AG04449 (cell line): ENCODE data around the gene DNAJC22.
"Not testable (repeated sequence)": the region's sequence is repeated elsewhere in the genome, so short reads cannot be mapped to it uniquely, and the experiment has no call there.

ENCODE experiments used
- CTCF ChIA-PET: fragments of 350-600 bp; formaldehyde crosslinking; extraction: SDS; loops from one replicate; lab custom pipeline; 2021; ENCODE audit warnings: antibody characterized with exemption; lab: Yijun Ruan, JAX
- POLR2A ChIA-PET: fragments of 400-600, 350-600 bp; formaldehyde crosslinking; extraction: SDS; loops from one replicate; lab custom pipeline; 2020; ENCODE audit warnings: antibody characterized with exemption, inconsistent platforms; lab: Yijun Ruan, JAX
- DNase-seq: peaks from one replicate; pipeline ENCODE4 v3.0.0-alpha.2; 2010; ENCODE audit warnings: low read depth, low spot score
- H3K4me3 ChIP-seq: 2 replicates; pipeline ENCODE4 v1.5.1; 2011; ENCODE audit warnings: low read depth, mild to moderate bottlenecking, control low read depth, low read length
- CTCF ChIP-seq: IDR thresholded peaks from one replicate; pipeline ENCODE4 v1.5.1; 2011; ENCODE audit warnings: mild to moderate bottlenecking, moderate library complexity, low read length, control low read depth, inconsistent platforms; ENCODE audit not compliant: insufficient read depth; ENCODE audit errors: missing control alignments

Gene DNAJC22

DNA sequence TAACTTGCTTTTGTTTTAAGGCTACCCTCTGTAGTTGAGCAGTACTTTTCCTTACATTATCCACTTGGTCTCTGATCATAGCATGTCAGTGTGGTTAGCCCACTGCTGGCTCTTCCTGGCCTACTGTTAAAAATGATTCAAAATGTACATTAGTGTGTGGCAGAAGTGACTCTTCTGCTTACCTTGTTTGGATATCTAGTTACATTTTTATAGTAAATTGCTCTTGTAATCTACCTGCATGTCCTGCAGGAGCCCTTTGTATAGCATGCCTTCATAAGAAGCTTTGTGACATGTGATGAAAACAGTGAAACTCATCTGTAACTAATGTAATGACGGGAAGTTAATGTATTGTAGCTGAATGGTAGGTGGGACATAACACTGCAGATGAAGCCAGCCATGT is 28.7 kb downstream of the DNAJC22 start:
- DNase-seq = no peak
- no peak overlapping the region for H3K4me3 ChIP-seq
- CTCF ChIA-PET = interaction anchor here (1.0 to 3.7 kb wide), 4 partner anchors 8 to 139 kb away, joined by 3 to 24 read pairs (median 6); partner anchors contain the start of gene SPATS2
- POLR2A ChIA-PET = no interaction called here
- TF ChIP-seq CTCF = no peak

- POLR2A ChIA-PET = no interaction called here
- H3K4me3 ChIP-seq = no peak overlapping the region
- no peak for TF ChIP-seq CTCF
- CTCF ChIA-PET = interaction anchor here (0.6 to 3.7 kb wide), 8 partner anchors 9 to 36 kb away, joined by 3 to 24 read pairs (median 5); partner anchors contain the start of genes DNAJC22 and SPATS2
- no peak for DNase-seq
These were observed 30.7 kb downstream of the DNAJC22 start for GRCh38 chr12:49377386-49377785.

- CTCF ChIA-PET = interaction anchor here (1.2 to 1.4 kb wide), 2 partner anchors 22 to 134 kb away, joined by 3 to 4 read pairs; no protein-coding TSS in a partner anchor
- DNase-seq, POLR2A ChIA-PET, H3K4me3 ChIP-seq: not testable (repeated sequence)
These were observed 33.5 kb downstream of the DNAJC22 start for GRCh38 chr12:49380184-49380583.

GRCh38 chr12:49388682-49389386 is 42.1 kb downstream of the DNAJC22 start:
- no peak for DNase-seq
- H3K4me3 ChIP-seq = no peak overlapping the region
- CTCF ChIA-PET = interaction anchor here (1.7 to 2.4 kb wide), 2 partner anchors 12 to 41 kb away, joined by 4 to 6 read pairs; no protein-coding TSS in a partner anchor
- TF ChIP-seq CTCF = no peak
- POLR2A ChIA-PET = no interaction called here

GRCh38 chr12:49389387-49389703 is 42.7 kb downstream of the DNAJC22 start:
- ChIA-PET CTCF (interaction anchor here (1.5 to 2.4 kb wide), 3 partner anchors 12 to 42 kb away, joined by 3 to 6 read pairs (median 4); no protein-coding TSS in a partner anchor), POLR2A (no interaction called here)
- H3K4me3 ChIP-seq = no peak overlapping the region

GRCh38 chr12:49397000-49397399 is 50.3 kb downstream of the DNAJC22 start:
- TF ChIP-seq CTCF = no peak
- ChIA-PET POLR2A (interaction anchor here (0.7 kb wide), 1 partner anchor 29 kb away, joined by 4 read pairs; no protein-coding TSS in a partner anchor), CTCF (interaction anchor here (1.0 to 3.5 kb wide), 3 partner anchors 9 to 61 kb away, joined by 3 to 12 read pairs (median 5); no protein-coding TSS in a partner anchor)
- H3K4me3 ChIP-seq = no peak overlapping the region
- DNase-seq = no peak

More at GRCh38 chr12:49389387-49389703, 42.7 kb downstream of the DNAJC22 start:
- TF ChIP-seq CTCF = no peak
- no peak for DNase-seq

GRCh38 chr12:49400304-49400703 is 53.6 kb downstream of the DNAJC22 start:
- ChIA-PET CTCF (interaction anchor here (1.2 to 1.3 kb wide), 2 partner anchors 42 to 57 kb away, joined by 3 to 5 read pairs; no protein-coding TSS in a partner anchor), POLR2A (no interaction called here)
- no peak overlapping the region for H3K4me3 ChIP-seq
- DNase-seq = no peak
- TF ChIP-seq CTCF = no peak
